ENCODE results near the gene OSGIN1.

OSGIN1 gene

GRCh38 chr16:83958137-83958845 lies 5.3 kb downstream of the OSGIN1 start:
- no peak for DNase-seq (ENCODE audit: low read depth in 2 of 2)

GRCh38 chr16:83958846-83959565 lies 6.0 kb downstream of the OSGIN1 start:
- no peak for DNase-seq (ENCODE audit: low read depth in 2 of 2)

- DNase-seq (ENCODE audit: low read depth in 2 of 2) = no peak
Measured at GRCh38 chr16:83959656-83960434, 6.8 kb downstream of the OSGIN1 start.

DNA sequence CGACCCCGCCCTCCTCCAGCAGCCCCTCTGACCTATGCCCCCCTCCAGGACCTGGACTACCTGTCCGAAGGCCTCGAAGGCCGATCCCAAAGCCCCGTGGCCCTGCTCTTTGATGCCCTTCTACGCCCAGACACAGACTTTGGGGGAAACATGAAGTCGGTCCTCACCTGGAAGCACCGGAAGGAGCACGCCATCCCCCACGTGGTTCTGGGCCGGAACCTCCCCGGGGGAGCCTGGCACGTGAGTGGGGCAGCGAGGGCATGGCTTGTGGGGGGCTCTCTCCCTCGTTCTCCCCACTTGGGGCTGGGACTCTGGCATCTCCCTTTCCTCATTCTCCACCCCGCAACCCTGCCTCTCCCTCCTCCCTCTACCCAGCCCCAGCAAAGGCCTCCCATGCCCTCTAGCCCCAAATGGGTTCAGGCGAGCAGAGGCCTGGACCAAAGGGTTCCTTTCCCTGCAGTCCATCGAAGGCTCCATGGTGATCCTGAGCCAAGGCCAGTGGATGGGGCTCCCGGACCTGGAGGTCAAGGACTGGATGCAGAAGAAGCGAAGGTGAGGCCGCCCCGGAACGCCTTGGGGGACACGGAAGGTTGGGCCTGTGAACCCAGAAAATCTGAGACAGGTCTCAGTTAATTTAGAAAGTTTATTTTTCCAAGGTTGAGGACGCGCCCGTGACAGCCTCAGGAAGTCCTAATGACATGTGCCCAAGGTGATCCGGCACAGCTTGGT lies 7.6 kb downstream of the OSGIN1 start:
- DNase-seq (ENCODE audit: low read depth in 2 of 2) = no peak

DNA sequence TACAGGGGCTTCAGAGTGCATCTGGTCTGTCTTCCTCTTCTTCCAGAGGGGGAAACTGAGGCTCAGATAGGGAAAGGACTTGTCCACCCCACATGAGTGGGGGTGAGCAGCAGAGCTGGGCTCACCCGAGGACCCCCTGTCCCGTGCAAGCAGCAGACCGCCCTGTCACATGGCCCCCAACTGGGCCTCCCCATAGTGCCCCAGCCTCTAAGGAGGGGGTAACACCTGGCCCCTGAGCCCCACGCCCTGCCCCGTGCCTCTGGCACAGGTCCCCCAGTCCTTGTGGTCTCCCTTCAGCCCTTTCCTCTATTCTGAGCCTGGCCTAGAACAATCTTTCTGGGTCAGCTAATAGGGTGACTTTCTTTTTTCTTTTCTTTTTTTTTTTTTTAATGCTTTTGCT lies 8.6 kb downstream of the OSGIN1 start:
- no peak for DNase-seq (ENCODE audit: low read depth in 2 of 2)

DNA sequence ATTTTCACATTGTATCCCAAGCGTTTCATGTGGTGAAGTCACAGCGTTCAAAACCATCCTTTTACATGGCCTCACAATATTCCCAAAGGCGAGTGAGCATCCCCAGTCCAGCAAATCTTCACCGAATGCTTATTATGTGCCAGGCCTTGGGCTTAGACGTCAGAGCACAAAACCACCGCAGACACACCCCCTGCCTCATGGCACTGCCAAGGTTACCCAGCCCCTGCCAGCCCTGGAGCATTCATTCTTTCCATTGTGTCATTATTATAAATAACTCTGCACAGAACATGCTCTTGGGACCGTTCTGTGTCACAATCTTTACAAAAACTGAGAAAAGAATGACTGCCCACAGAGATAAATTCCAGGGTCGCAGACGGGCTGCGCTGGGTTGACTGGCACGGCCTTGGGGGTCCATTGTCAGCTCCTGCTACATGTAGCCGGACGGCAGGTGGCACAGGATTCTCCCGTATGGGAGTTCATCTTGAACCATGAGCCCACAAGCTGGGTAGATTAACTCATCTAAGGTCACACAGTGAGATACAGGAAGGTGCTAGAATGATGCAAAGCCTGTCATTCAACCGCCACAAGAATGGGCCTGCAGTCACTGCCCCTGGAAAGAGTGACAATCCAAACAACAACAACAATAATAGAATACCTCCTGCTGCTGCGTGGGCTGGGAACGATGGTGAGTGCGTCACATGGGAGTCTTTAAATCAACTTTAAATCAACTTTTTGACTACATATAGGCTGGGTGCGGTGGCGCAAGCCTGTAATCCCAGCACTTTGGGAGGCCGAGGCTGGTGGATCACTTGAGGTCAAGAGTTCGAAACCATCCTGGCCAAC lies 10.5 kb downstream of the OSGIN1 start:
- DNase-seq (ENCODE audit: low read depth in 2 of 2) = no peak

GRCh38 chr16:83964684-83965443 lies 11.8 kb downstream of the OSGIN1 start:
- DNase-seq (ENCODE audit: low read depth in 2 of 2) = no peak

DNA sequence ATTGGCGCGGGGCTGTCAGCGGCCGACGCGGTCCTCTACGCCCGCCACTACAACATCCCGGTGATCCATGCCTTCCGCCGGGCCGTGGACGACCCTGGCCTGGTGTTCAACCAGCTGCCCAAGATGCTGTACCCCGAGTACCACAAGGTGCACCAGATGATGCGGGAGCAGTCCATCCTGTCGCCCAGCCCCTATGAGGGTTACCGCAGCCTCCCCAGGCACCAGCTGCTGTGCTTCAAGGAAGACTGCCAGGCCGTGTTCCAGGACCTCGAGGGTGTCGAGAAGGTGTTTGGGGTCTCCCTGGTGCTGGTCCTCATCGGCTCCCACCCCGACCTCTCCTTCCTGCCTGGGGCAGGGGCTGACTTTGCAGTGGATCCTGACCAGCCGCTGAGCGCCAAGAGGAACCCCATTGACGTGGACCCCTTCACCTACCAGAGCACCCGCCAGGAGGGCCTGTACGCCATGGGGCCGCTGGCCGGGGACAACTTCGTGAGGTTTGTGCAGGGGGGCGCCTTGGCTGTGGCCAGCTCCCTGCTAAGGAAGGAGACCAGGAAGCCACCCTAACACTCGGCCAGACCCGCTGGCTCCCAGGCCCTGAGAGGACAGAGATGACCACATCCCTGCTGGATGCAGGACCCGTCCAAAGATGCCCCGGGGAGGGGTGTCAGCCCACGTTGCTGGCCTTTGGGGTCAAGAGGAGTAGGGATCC lies 12.6 kb downstream of the OSGIN1 start:
- DNase-seq (ENCODE audit: low read depth in 2 of 2) = no peak

DNA sequence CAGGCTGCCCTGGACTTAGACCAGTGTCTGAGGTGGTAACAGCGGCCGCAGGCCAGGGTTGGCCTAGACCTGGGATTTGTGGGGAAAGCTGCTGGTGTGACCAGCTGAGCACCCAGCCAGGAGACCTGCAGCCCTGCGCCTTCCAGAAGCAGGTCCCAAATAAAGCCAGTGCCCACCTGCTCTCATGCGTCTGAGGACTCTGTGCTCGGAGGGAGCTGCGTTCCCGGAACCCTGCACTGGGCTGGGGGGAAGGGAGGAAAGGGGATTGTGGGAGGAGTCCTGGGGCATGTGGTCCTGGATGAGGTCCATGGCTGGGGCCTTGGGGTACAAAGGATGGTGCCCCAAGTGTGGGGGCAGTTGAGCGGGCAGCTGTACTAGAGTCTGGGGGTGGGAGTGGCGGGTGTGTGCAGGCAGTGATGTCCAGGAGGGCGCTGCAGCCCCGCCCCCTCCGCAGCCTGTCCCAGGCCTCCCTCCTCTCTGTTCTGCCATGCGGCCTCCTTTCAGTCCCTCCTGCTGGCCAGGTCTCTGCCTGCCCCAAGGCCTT lies 13.2 kb downstream of the OSGIN1 start:
- DNase-seq (ENCODE audit: low read depth in 2 of 2) = no peak

- DNase-seq (ENCODE audit: low read depth in 2 of 2) = no peak
Measured at GRCh38 chr16:83967091-83967490, 14.1 kb downstream of the OSGIN1 start.

GRCh38 chr16:83967838-83968305 lies 14.8 kb downstream of the OSGIN1 start, which contains the start of gene NECAB2:
NECAB2 (plus strand) TSS chr16:83968244; CDS start chr16:83968649, 405 bp downstream.
- no peak for DNase-seq (ENCODE audit: low read depth in 2 of 2)

- no peak for DNase-seq (ENCODE audit: low read depth in 2 of 2)
Measured at GRCh38 chr16:83968306-83968851, 15.3 kb downstream of the OSGIN1 start.

GRCh38 chr16:83968891-83969649 lies 16.0 kb downstream of the OSGIN1 start:
- no peak for DNase-seq (ENCODE audit: low read depth in 2 of 2)

DNA sequence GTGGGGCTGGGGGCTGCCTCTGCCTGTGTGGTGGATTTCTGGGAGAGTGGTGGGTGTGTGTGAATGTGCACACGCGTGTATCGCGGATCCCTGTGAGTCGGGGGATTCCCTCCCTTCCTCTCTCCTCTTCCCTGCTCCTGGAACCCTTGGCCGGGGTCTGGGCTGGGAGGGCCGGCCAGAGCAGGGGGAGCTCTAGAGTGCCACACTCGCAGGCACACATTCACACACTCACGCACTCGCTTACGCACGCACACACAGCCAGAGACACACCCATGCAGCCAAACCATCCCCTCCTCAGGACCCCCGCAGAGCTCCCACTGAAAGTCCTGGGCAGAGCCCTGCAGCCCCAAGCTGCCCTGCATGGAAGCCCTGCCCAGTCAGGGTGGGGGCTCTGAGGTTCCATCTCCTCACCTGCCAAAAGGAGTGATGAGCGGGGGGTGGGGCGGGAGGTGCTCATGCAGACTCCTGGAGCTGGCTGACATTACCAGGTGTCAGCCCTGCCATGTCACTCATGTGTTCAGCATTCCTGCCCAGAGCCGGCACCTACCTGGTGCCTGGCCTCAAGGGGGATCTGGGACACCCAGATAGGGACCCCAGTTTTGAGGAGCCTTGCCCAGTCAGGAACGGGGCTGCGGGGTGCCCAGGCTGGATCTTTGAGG lies 16.9 kb downstream of the OSGIN1 start:
- DNase-seq (ENCODE audit: low read depth in 2 of 2) = no peak

DNA sequence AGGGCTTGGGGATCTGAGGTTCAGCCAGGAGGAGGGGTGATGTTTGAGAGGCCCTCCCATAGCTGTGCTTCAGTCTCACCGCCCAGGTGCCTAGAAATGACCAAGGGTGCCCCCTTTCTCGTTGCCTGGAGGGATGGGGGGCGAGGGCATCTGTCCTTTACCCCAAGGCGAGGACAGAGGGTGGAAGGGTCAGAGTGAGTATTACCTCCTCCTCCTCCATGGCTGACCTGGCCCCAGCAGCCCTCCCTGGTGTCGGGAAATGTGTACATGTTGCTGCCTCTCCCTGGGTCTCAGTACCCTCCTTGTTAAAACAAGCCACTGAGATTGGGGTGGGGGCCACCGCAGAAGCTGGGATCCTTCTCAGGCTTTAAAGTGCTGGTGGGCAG lies 17.4 kb downstream of the OSGIN1 start:
- no peak for DNase-seq (ENCODE audit: low read depth in 2 of 2)

DNA sequence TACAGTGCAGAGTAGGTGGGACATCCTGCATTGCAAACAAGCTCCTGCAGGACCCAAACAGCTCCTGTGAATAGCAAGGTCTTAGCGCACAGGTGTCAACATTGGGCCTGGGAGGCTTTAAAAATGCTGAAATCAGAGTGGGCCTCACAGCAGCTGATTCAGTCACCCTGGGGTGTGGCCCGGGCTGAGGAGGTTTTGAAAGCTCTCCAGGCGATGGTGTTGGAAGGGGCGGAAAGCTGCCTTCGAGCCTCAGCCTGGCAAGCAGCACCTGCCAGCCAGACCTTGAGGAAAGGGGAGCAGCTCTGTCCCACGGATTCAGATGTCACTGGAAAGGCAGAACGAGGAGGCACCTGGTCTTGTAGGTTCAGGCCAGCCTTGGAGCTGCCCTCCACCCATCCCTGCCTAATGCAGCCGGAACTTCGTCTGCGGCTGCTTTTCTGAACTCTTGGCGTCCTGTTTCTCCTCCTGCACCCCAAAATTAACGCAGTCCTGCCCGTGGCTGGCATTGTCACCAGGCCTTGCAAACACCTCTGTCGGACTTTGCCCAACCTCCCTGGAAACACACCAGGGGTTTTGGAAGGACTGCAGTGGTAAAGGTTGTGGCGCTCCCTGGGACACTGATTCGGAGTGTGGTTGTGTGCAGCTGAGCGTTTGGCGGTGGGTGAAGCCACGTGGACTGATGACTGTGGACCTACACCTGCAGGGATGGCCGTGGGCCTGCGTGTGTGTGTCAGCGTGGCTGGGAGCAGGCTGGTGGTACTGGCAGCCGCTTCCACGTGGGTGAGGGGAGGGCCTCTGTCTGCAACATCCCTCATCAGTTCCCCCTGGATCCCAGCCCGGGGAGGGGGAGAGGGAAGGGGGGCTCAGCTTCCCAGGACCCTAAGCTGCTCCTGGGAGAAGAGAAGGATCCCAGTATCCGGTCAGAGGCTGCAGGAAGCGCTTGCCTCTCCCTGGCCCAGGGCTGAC lies 18.4 kb downstream of the OSGIN1 start:
- no peak for DNase-seq (ENCODE audit: low read depth in 2 of 2)

Measured in stimulated activated CD8-positive, alpha-beta memory T cell treated with anti-CD3 and anti-CD28 coated beads, Interleukin-7, amount 100 ng/mL, for 1 hour (primary cell).